Measurements from ENCODE around the gene CHST6.

GRCh38 chr16:75532791-75533190 is 37.5 kb upstream of the CHST6 start:
- TF ChIP-seq POLR2A (IDR thresholded peaks at IDR 0.05), result no peak
- TF ChIP-seq, protein P1, sequence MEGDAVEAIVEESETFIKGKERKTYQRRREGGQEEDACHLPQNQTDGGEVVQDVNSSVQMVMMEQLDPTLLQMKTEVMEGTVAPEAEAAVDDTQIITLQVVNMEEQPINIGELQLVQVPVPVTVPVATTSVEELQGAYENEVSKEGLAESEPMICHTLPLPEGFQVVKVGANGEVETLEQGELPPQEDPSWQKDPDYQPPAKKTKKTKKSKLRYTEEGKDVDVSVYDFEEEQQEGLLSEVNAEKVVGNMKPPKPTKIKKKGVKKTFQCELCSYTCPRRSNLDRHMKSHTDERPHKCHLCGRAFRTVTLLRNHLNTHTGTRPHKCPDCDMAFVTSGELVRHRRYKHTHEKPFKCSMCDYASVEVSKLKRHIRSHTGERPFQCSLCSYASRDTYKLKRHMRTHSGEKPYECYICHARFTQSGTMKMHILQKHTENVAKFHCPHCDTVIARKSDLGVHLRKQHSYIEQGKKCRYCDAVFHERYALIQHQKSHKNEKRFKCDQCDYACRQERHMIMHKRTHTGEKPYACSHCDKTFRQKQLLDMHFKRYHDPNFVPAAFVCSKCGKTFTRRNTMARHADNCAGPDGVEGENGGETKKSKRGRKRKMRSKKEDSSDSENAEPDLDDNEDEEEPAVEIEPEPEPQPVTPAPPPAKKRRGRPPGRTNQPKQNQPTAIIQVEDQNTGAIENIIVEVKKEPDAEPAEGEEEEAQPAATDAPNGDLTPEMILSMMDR (IDR thresholded peaks at IDR 0.05), result no peak
- TF ChIP-seq EP300 (IDR thresholded peaks at IDR 0.05), result no peak

All from gastroesophageal sphincter (tissue), 3 donors.